Progenitor cell of endocrine pancreas (in vitro differentiated cells): ENCODE data around the gene APLNR. TPM values are rescaled to one million over a fixed set of nuclear protein-coding genes. Genes with fewer than 3 reads are reported as not detected.

Experiments
- DNase-seq: peaks from one replicate; pipeline ENCODE4 v3.0.0; 2021; ENCODE audit warnings: low spot score; ENCODE audit not compliant: unreplicated experiment
- H3K27ac Mint-ChIP-seq: 2 replicates; pipeline ENCODE4 v1.8.0; 2021; ENCODE audit warnings: mild to moderate bottlenecking, moderate library complexity, mixed read lengths
- H3K27me3 Mint-ChIP-seq: 2 replicates; pipeline ENCODE4 v1.8.0; 2021; ENCODE audit warnings: mixed read lengths
- H3K36me3 Mint-ChIP-seq: 2 replicates; pipeline ENCODE4 v1.8.0; 2022; ENCODE audit warnings: mixed read lengths; ENCODE audit not compliant: insufficient read depth
- H3K4me1 Mint-ChIP-seq: 2 replicates; pipeline ENCODE4 v1.8.0; 2021; ENCODE audit warnings: low read depth, mixed read lengths
- H3K4me3 Mint-ChIP-seq: 2 replicates; pipeline ENCODE4 v1.8.0; 2021; ENCODE audit warnings: low read depth, mild to moderate bottlenecking, moderate library complexity, mixed read lengths
- H3K9me3 Mint-ChIP-seq: 2 replicates; pipeline ENCODE4 v1.8.0; 2021; ENCODE audit warnings: low read depth, mixed read lengths
- CTCF ChIP-seq: fragments of 200-600 bp; sonication (generic); IDR thresholded peaks from one replicate; pipeline ENCODE4 v1.5.0; 2021; ENCODE audit warnings: antibody characterized with exemption, mild to moderate bottlenecking; ENCODE audit not compliant: unreplicated experiment
- total RNA-seq: library from RNA; stranded (reverse); gene quantifications from 2 replicates; pipeline ENCODE4 v1.2.1, GENCODE V29; 2021

Gene APLNR
- total RNA-seq, 1 donor from 2014 or later = 0.12 TPM

DNA sequence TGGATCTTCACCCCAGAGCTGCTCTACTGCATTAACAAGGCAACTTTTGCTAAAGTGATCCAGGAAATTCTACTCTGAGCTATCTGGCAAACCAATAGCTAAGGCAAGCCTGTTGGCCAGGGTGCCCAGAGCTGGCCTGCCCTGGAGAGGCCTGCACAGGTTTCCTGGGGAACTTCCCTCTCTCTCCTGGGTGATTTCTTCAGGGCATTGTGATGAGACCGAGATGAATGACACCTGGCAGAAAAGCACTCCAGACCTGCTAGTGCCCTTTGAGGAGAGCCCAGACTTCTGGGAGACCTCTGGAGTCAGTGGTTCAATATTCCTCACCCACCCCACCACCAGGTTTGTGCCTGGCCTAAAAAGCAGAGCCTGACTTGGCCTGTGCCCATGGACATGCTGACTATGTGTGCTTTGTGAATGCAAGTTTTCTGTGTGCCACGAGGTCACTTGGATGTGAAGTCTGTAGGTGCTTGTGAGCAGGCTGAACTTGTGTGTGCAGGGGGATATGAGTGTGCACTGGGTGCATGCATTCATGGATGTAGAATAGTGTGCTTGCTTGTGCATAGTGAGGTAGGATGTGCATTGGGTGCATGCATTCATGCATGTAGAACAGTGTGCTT, 4.4 kb upstream of the APLNR start:
- TF ChIP-seq CTCF = no peak
- no peaks in the 10 kb centered on the region for H3K9me3 Mint-ChIP-seq
- H3K4me1 Mint-ChIP-seq = peaks cover 12% of the 10 kb centered on the region
- no peaks in the 10 kb centered on the region for H3K36me3 Mint-ChIP-seq
- DNase-seq = no peak
- no peak overlapping the region for H3K27ac Mint-ChIP-seq
- peaks cover 3% of the 10 kb centered on the region for H3K27me3 Mint-ChIP-seq
- no peak overlapping the region for H3K4me3 Mint-ChIP-seq

- Mint-ChIP-seq H3K36me3 (no peaks in the 10 kb centered on the region), H3K27me3 (peaks cover 3% of the 10 kb centered on the region), H3K9me3 (no peaks in the 10 kb centered on the region), H3K4me3 (no peak overlapping the region), H3K27ac (no peak overlapping the region), H3K4me1 (peaks cover 12% of the 10 kb centered on the region)
- DNase-seq = no peak
- TF ChIP-seq CTCF = no peak
Observed at GRCh38 chr11:57240757-57241156, 3.7 kb upstream of the APLNR start.

DNA sequence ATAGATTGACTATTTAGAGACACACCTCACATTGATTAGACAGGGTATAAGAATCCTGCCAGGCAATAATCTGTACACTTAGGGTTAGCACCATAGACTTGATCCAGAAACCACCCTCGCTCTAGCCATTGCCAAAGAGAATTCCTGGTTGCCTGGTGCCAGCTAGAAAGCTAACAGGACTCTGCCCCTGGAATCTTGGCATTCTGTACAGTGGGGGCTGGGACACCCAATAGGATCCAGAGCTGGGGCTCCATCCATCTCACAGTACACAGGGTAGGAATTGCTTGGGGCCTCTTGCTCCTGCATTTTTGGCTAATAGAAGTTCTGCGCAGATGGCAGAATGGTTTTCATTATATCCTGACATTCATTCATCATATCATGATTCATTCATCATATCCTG, 3.0 kb upstream of the APLNR start:
- H3K4me1 Mint-ChIP-seq = peaks cover 12% of the 10 kb centered on the region
- no peak for DNase-seq
- H3K27ac Mint-ChIP-seq = no peak overlapping the region
- H3K4me3 Mint-ChIP-seq = no peak overlapping the region
- H3K27me3 Mint-ChIP-seq = peaks cover 8% of the 10 kb centered on the region
- no peak for TF ChIP-seq CTCF
- no peaks in the 10 kb centered on the region for H3K36me3 Mint-ChIP-seq
- no peaks in the 10 kb centered on the region for H3K9me3 Mint-ChIP-seq

- no peaks in the 10 kb centered on the region for H3K36me3 Mint-ChIP-seq
Observed at GRCh38 chr11:57239348-57239747, 2.3 kb upstream of the APLNR start.

More at GRCh38 chr11:57239348-57239747, 2.3 kb upstream of the APLNR start:
- peaks cover 12% of the 10 kb centered on the region for H3K4me1 Mint-ChIP-seq
- H3K27ac Mint-ChIP-seq = no peak overlapping the region
- H3K4me3 Mint-ChIP-seq = no peak overlapping the region
- H3K9me3 Mint-ChIP-seq = no peaks in the 10 kb centered on the region
- DNase-seq = no peak
- TF ChIP-seq CTCF = no peak
- peaks cover 14% of the 10 kb centered on the region for H3K27me3 Mint-ChIP-seq
